ENCODE results near the gene UNC13B. TPM values are rescaled to one million over a fixed set of nuclear protein-coding genes. Genes with fewer than 3 reads are reported as not detected.

Gene UNC13B
- polyA plus RNA-seq, 1 experiment, result 13.2 TPM

DNA sequence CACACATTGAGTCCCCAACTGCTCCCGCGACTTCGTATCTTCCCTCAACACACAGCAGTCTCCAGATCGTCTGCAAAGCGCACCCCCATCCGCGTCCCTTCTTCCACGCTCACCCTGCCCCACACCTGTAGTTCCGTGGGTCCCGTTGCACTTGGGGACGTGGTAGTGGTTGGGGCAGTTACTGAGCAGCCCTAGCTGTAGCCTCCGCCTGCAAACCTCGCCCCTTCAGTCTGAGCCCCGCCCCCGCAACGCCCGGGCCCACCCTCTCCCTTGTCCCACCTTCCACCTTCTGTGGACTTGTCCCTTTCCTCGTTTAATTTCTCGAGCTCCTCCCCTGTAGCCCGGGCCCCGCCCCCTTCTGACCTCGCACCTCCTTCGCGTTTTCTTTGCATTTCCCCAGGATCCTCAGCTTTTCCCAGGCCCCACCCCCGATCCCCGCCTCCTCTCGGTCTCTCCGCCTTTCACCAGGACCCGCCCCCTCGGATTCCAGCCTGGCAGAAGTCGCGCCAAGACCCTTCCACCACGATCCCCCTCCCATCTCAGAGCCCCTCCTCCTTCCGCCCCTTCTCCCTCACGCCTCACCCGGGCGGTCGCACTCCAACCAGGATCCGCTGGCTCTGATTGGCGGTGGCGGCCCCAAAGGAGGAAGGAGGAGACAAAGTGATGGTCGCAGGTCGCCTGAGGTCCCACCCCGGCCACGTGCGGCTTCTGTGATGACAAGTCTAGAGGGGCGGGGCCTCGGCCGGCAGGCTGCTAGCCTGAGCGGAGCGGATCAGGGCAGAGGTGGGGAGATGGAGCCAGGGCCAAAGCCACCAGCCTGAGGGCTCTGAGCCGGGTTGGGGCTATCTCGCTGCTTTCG, 45.9 kb upstream of the UNC13B start, which contains the start of gene ATOSB:
ATOSB (minus strand) TSS at position 183 of the 859 bp plus-strand sequence. CDS start 7,588 bp downstream, outside the sequence.
- ChIA-PET CTCF (interaction anchor here (0.6 to 3.4 kb wide), 22 partner anchors 14 to 531 kb away, joined by 3 to 29 read pairs (median 4); no protein-coding TSS in a partner anchor), POLR2A (interaction anchor here (0.6 to 0.8 kb wide), 2 partner anchors 23 to 36 kb away, joined by 3 read pairs; partner anchors contain the start of gene FANCG)
- Histone ChIP-seq H3K36me3 (ENCODE audit: control insufficient read depth, insufficient read depth, low read length) (no peaks in the 10 kb centered on the region), H3K4me3 (ENCODE audit: low read depth, low read length) (peak within 1 kb of the TSS; percentile 62), H3K27me3 (ENCODE audit: control insufficient read depth, insufficient read depth, low read length) (no peaks in the 10 kb centered on the region)
- no peak for TF ChIP-seq CTCF (IDR thresholded peaks at IDR 0.05; ENCODE audit: insufficient read depth, low read depth, low read length)
- peak; percentile 83 for DNase-seq (ENCODE audit: low read depth)

DNA sequence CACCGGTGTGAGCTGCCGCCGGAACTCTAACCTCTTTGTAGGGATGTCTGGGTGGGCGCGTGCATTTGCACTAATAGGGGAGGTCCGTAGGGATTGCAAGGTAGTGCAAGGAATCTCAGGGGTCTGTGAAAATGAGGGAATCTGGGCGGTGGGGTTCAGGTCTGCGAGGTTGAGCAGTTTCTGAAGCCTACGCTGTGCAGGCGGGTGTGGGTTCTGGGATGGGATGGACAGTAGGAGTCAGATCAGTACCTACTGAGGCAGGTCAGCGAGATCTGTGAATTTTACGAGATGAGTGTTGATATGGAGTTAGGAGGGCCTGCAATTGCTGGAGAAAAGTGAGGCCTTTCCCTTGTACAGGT, 45.3 kb upstream of the UNC13B start:
- Histone ChIP-seq H3K4me3 (ENCODE audit: low read depth, low read length) (peak overlapping the region; percentile 62), H3K36me3 (ENCODE audit: control insufficient read depth, insufficient read depth, low read length) (no peaks in the 10 kb centered on the region), H3K27me3 (ENCODE audit: control insufficient read depth, insufficient read depth, low read length) (no peaks in the 10 kb centered on the region)
- TF ChIP-seq CTCF (IDR thresholded peaks at IDR 0.05; ENCODE audit: insufficient read depth, low read depth, low read length), result no peak
- no peak for DNase-seq (ENCODE audit: low read depth)
- ChIA-PET CTCF (interaction anchor here (0.8 to 3.4 kb wide), 27 partner anchors 11 to 530 kb away, joined by 3 to 29 read pairs (median 4); partner anchors contain the start of gene UNC13B), POLR2A (interaction anchor here (1.0 kb wide), 1 partner anchor 268 kb away, joined by 4 read pairs; no protein-coding TSS in a partner anchor)

- Histone ChIP-seq H3K4me3 (ENCODE audit: low read depth, low read length) (peak overlapping the region; percentile 62), H3K36me3 (ENCODE audit: control insufficient read depth, insufficient read depth, low read length) (no peaks in the 10 kb centered on the region), H3K27me3 (ENCODE audit: control insufficient read depth, insufficient read depth, low read length) (no peaks in the 10 kb centered on the region)
- CTCF ChIA-PET, result interaction anchor here (0.6 to 3.4 kb wide), 23 partner anchors 10 to 530 kb away, joined by 3 to 29 read pairs (median 5); partner anchors contain the start of gene UNC13B
- POLR2A ChIA-PET, result interaction anchor here (1.0 kb wide), 1 partner anchor 268 kb away, joined by 4 read pairs; no protein-coding TSS in a partner anchor
- TF ChIP-seq CTCF (IDR thresholded peaks at IDR 0.05; ENCODE audit: insufficient read depth, low read depth, low read length), result peak; percentile 93
- peak; percentile 64 for DNase-seq (ENCODE audit: low read depth)
Measured at GRCh38 chr9:35116898-35117551, 44.8 kb upstream of the UNC13B start.

DNA sequence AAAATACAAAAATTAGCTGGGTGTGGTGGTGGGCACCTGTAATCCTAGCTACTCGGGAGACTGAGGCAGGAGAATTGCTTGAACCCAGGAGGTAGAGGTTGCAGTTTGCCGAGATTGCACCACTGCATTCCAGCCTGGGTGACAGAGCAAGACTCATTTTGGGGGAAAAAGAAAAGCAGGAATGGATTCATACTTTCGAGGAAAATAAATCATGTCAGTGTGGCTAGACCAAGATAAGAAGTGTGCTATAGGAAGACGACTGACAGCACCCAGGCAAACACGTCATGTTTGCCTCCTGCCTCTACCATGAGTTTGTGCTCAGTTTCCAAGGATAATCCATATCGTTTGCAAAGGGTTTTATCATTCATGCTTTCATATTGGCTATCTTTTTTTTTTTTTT, 26.9 kb upstream of the UNC13B start:
- POLR2A ChIA-PET, result no interaction called here
- no peaks in the 10 kb centered on the region for H3K36me3 ChIP-seq (ENCODE audit: control insufficient read depth, insufficient read depth, low read length)
- DNase-seq (ENCODE audit: low read depth), result no peak

More for the DNA sequence above, 26.9 kb upstream of the UNC13B start:
- CTCF ChIA-PET, result interaction anchor here (0.9 to 2.1 kb wide), 2 partner anchors 17 to 26 kb away, joined by 3 to 7 read pairs; no protein-coding TSS in a partner anchor
- TF ChIP-seq CTCF (IDR thresholded peaks at IDR 0.05; ENCODE audit: insufficient read depth, low read depth, low read length), result no peak
- Histone ChIP-seq H3K4me3 (ENCODE audit: low read depth, low read length) (no peak overlapping the region), H3K27me3 (ENCODE audit: control insufficient read depth, insufficient read depth, low read length) (peaks cover 2% of the 10 kb centered on the region; the same call in 1 of the 2 replicates)

Data from BJ (cell line).